Uterus (tissue), 4 donors: ENCODE data around the gene GRIK2. TPM values are rescaled to one million over a fixed set of nuclear protein-coding genes. Genes with fewer than 3 reads are reported as not detected.

Experiments
- DNase-seq, 2 donors: peaks; one replicate each; pipeline ENCODE4 v3.0.0-alpha.2; 2019 to 2020
- H3K27ac ChIP-seq, 2 donors: fragments of 200-600 bp; sonication (generic); 1 replicate in 1 of 2; 2 replicates in 1 of 2; pipeline ENCODE4 v1.5.1; 2016 to 2018
- H3K27me3 ChIP-seq, 2 donors: fragments of 200-600 bp; sonication (generic); one replicate each; pipeline ENCODE4 v1.5.1; 2018 to 2019; ENCODE audit warnings: control low read depth in 1 of 2
- H3K36me3 ChIP-seq, 2 donors: fragments of 200-600 bp; sonication (generic); one replicate each; pipeline ENCODE4 v1.5.1; 2019; ENCODE audit warnings: control low read depth in 1 of 2
- H3K4me1 ChIP-seq, 2 donors: fragments of 200-600 bp; sonication (generic); one replicate each; pipeline ENCODE4 v1.5.1; 2018 to 2019; ENCODE audit warnings: control low read depth in 1 of 2
- H3K4me3 ChIP-seq, 2 donors: fragments of 200-600 bp; sonication (generic); 1 replicate in 1 of 2; 2 replicates in 1 of 2; pipeline ENCODE4 v1.5.1; 2018 to 2019; ENCODE audit warnings: mild to moderate bottlenecking in 1 of 2
- H3K9me3 ChIP-seq, 2 donors: fragments of 200-600 bp; sonication (generic); one replicate each; pipeline ENCODE4 v1.5.1; 2019; ENCODE audit warnings: control low read depth in 1 of 2
- CTCF ChIP-seq, 4 experiments: fragments of 200-600 bp in 2 of 4; fragments of 450-650 bp in 2 of 4; sonication (generic) in 2 of 4; IDR thresholded peaks; one replicate each; pipeline ENCODE4 v1.5.1; 2016 to 2019; ENCODE audit warnings: antibody characterized with exemption in 4 of 4, mild to moderate bottlenecking in 2 of 4, moderate library complexity in 1 of 4
- POLR2A ChIP-seq, 2 donors: fragments of 450-650 bp; IDR thresholded peaks; one replicate each; pipeline ENCODE4 v1.6.1; 2016; ENCODE audit warnings: antibody characterized with exemption in 2 of 2, mild to moderate bottlenecking in 1 of 2, moderate library complexity in 1 of 2
- intact Hi-C: fragments of 100-400 bp; cut with DNase I; formaldehyde crosslinking; loops from one replicate; pipeline ENCODE4 v1.15.1; 2023; ENCODE audit warnings: low total_unique reads
- total RNA-seq, 4 donors: library from RNA; depleted of rRNA in 3 of 4; stranded (reverse); fragments of >200 nt in 3 of 4; gene quantifications; one replicate each; pipeline versions ENCODE4 v1.1.0 to v1.2.4, GENCODE V29; 2014 to 2023
- donor health status: DM: yes; HTN: yes; CAD: no.

The GRIK2 gene
- total RNA-seq, 4 donors from 2014 or later: 0.76 to 13.1 TPM; not detected in 2

GRCh38 chr6:101668496-101669030 is 275.1 kb downstream of the GRIK2 start:
- intact Hi-C loops: no loop called here
- H3K27me3 ChIP-seq: no peaks in the 10 kb centered on the region
- TF ChIP-seq CTCF (IDR thresholded peaks at IDR 0.05) (no peak), POLR2A (IDR thresholded peaks at IDR 0.05) (no peak)
- H3K9me3 ChIP-seq: no peaks in the 10 kb centered on the region
- DNase-seq: no peak
- H3K27ac ChIP-seq: no peak overlapping the region
- no peaks in the 10 kb centered on the region for H3K36me3 ChIP-seq
- H3K4me3 ChIP-seq: no peak overlapping the region
- no peaks in the 10 kb centered on the region for H3K4me1 ChIP-seq

GRCh38 chr6:101676187-101676586 is 282.7 kb downstream of the GRIK2 start:
- no peaks in the 10 kb centered on the region for H3K9me3 ChIP-seq
- no peaks in the 10 kb centered on the region for H3K36me3 ChIP-seq
- H3K4me1 ChIP-seq: no peaks in the 10 kb centered on the region
- DNase-seq: no peak
- H3K27ac ChIP-seq: no peak overlapping the region
- intact Hi-C loops: no loop called here
- no peaks in the 10 kb centered on the region for H3K27me3 ChIP-seq
- no peak overlapping the region for H3K4me3 ChIP-seq
- TF ChIP-seq CTCF (IDR thresholded peaks at IDR 0.05) (no peak), POLR2A (IDR thresholded peaks at IDR 0.05) (no peak)

DNA sequence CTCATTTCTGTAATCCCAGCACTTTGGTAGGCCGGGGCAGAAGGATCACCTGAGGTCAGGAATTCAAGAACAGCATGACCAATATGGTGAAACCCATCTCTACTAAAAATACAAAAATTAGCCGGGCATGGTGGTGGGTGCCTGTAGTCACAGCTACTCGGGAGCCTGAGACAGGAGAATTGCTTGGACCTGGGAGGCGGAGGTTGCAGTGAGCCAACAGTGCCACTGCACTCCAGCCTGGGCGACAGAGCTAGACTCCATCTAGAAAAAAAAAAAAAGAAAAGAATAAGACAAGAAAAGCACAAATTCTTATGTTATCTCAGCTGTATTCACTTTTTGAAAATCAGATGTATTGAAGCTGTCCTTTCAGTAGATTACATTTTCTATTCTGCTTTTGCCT is 289.4 kb downstream of the GRIK2 start:
- intact Hi-C loops: no loop called here
- no peak overlapping the region for H3K27ac ChIP-seq
- TF ChIP-seq POLR2A (IDR thresholded peaks at IDR 0.05) (no peak), CTCF (IDR thresholded peaks at IDR 0.05) (no peak)
- H3K9me3 ChIP-seq: no peaks in the 10 kb centered on the region
- no peak for DNase-seq
- no peaks in the 10 kb centered on the region for H3K4me1 ChIP-seq
- H3K4me3 ChIP-seq: no peak overlapping the region
- no peaks in the 10 kb centered on the region for H3K27me3 ChIP-seq
- H3K36me3 ChIP-seq: no peaks in the 10 kb centered on the region

GRCh38 chr6:101683884-101684283 is 290.4 kb downstream of the GRIK2 start:
- Histone ChIP-seq H3K27me3 (no peaks in the 10 kb centered on the region), H3K9me3 (no peaks in the 10 kb centered on the region), H3K4me3 (no peak overlapping the region), H3K36me3 (no peaks in the 10 kb centered on the region), H3K27ac (no peak overlapping the region), H3K4me1 (no peaks in the 10 kb centered on the region)
- no peak for DNase-seq
- TF ChIP-seq POLR2A (IDR thresholded peaks at IDR 0.05): no peak
- intact Hi-C loops: no loop called here

- TF ChIP-seq CTCF (IDR thresholded peaks at IDR 0.05): no peak
- no peak for TF ChIP-seq POLR2A (IDR thresholded peaks at IDR 0.05)
- Histone ChIP-seq H3K4me1 (no peaks in the 10 kb centered on the region), H3K27me3 (no peaks in the 10 kb centered on the region), H3K4me3 (no peak overlapping the region), H3K27ac (no peak overlapping the region), H3K9me3 (no peaks in the 10 kb centered on the region), H3K36me3 (no peaks in the 10 kb centered on the region)
- no peak for DNase-seq
- intact Hi-C loops: no loop called here
Measured at GRCh38 chr6:101686653-101687052, 293.1 kb downstream of the GRIK2 start.

DNA sequence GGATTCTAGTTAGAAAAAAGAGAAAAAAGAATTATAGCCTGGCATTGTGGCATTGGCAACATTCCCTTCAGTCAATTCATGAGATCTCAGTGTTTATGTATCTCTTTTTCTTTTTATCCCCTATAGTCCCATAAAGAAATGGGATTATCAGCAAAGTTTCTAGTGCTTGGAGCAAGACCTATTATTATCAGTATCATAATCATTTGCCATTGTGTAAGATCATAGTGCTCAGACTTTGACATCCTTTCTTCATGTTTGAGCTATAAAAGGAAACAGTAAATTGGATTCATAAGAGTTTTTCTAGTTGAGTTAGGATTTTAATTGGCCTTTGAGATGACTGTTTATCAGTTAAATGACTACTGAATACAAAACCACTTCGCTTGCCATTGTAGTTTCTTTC is 295.6 kb downstream of the GRIK2 start:
- intact Hi-C loops: no loop called here
- H3K9me3 ChIP-seq: no peaks in the 10 kb centered on the region
- H3K27ac ChIP-seq: no peak overlapping the region
- H3K4me1 ChIP-seq: no peaks in the 10 kb centered on the region
- H3K4me3 ChIP-seq: no peak overlapping the region
- TF ChIP-seq CTCF (IDR thresholded peaks at IDR 0.05) (no peak), POLR2A (IDR thresholded peaks at IDR 0.05) (no peak)
- H3K27me3 ChIP-seq: no peaks in the 10 kb centered on the region
- no peaks in the 10 kb centered on the region for H3K36me3 ChIP-seq
- no peak for DNase-seq
